Activated B cell treated with CpG ODN at 0.5 μM for 24 hours (primary cell): ENCODE measurements around the gene ADAM19. TPM values are rescaled to one million over a fixed set of nuclear protein-coding genes. Genes with fewer than 3 reads are reported as not detected.
A peak's percentile ranks its signal among the peaks of the same experiment; 100 is the strongest.

Experiments used
- ATAC-seq: fragments of 200-7000 bp; cut with Tn5 transposase; one replicate; pipeline ENCODE4 v1.10.0; 2021; ENCODE audit warnings: low read depth, mild to moderate bottlenecking, moderate library complexity
- CTCF ChIA-PET: fragments of 350-600 bp; sonication (Branson Sonifier 250); formaldehyde crosslinking; loops from one replicate; lab custom pipeline; 2021; ENCODE audit warnings: antibody characterized with exemption; lab: Charles Lee
- POLR2A ChIA-PET: fragments of 350-600 bp; sonication (Branson Sonifier 250); formaldehyde crosslinking; loops from one replicate; lab custom pipeline; 2021; ENCODE audit warnings: antibody characterized with exemption; lab: Charles Lee
- DNase-seq: peaks from one replicate; pipeline ENCODE4 v3.0.0; 2022
- H3K27ac Mint-ChIP-seq: one replicate; pipeline ENCODE4 v1.8.0; 2020; ENCODE audit warnings: mixed read lengths
- H3K27me3 Mint-ChIP-seq: one replicate; pipeline ENCODE4 v1.8.0; 2021; ENCODE audit warnings: mixed read lengths
- H3K36me3 Mint-ChIP-seq: one replicate; pipeline ENCODE4 v1.8.0; 2021; ENCODE audit warnings: low read depth, mixed read lengths
- H3K4me1 Mint-ChIP-seq: one replicate; pipeline ENCODE4 v1.8.0; 2021; ENCODE audit warnings: mixed read lengths
- H3K4me3 Mint-ChIP-seq: one replicate; pipeline ENCODE4 v1.8.0; 2020; ENCODE audit warnings: mild to moderate bottlenecking, mixed read lengths
- H3K9me3 Mint-ChIP-seq: one replicate; pipeline ENCODE4 v1.8.0; 2020; ENCODE audit warnings: mixed read lengths
- CTCF ChIP-seq: fragments of 200-600 bp; IDR thresholded peaks from one replicate; pipeline ENCODE4 v1.8.0; 2022; ENCODE audit warnings: antibody characterized with exemption, mild to moderate bottlenecking
- intact Hi-C: fragments of 100-400 bp; cut with micrococcal nuclease; formaldehyde crosslinking; loops from one replicate; pipeline ENCODE4 v1.15.1; 2024
- total RNA-seq: library from RNA; stranded (reverse); gene quantifications from 2 replicates; pipeline ENCODE4 v1.2.3, GENCODE V29; 2022

The ADAM19 gene
- total RNA-seq, 1 donor from 2014 or later = 136 TPM

DNA sequence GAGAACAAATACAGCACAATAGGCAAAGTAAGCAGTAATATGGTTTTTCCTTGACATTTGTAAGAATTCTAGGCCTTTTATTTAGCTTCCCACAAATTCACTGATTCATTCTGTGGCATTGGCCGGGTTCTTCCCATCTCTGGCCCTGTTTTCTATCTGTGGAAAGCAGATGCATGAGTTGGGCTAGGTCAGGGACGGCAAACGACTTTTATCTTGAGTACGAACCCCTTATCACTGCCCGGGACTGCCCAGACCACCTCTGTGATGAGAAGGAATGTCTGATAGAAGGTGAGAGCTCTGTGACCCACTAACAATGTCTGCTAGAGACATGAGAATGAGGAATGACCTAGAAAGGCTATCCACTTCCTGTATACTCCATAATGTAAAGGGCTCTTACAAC, 35.4 kb upstream of the ADAM19 start:
- intact Hi-C loops = no loop called here
- no peaks in the 10 kb centered on the region for H3K36me3 Mint-ChIP-seq
- H3K27ac Mint-ChIP-seq = no peak overlapping the region
- no peak for TF ChIP-seq CTCF
- no peaks in the 10 kb centered on the region for H3K27me3 Mint-ChIP-seq
- H3K4me1 Mint-ChIP-seq = peaks cover 64% of the 10 kb centered on the region
- no peak for DNase-seq
- ATAC-seq = no peak
- H3K9me3 Mint-ChIP-seq = no peaks in the 10 kb centered on the region
- POLR2A ChIA-PET = interaction anchor here (1.3 to 1.5 kb wide), 2 partner anchors 15 to 40 kb away, joined by 3 read pairs; no protein-coding TSS in a partner anchor
- H3K4me3 Mint-ChIP-seq = no peak overlapping the region
- CTCF ChIA-PET = no interaction called here

DNA sequence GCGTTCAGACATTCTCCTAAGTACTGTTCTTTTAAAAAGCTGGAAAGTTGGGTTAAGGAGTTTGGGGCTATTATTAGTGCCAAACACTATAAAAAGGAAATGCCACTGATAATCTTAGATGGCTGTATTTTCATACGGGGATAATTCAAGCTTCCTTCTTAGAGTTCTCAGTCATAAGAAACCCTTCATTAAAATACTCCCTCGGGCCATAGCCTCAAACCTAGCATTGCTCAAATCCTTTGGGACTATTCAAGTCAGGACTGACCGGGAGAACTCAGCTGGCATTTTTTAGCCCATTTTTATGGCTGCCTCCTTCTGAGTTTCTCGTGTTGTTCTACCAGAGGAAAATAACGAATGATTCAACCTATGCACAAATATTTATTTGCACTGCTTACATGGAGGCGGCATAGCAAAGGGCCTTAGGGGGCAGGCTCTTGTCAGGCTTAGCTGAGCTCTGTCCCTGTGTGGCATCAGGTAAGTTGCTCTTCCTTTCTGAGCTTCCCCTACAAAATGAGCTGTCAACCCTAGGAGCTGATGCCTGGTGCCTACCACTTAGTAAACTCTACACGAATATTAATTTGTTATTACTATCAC, 33.5 kb upstream of the ADAM19 start:
- intact Hi-C loops = no loop called here
- Mint-ChIP-seq H3K4me3 (no peak overlapping the region), H3K27me3 (no peaks in the 10 kb centered on the region), H3K27ac (no peak overlapping the region), H3K9me3 (no peaks in the 10 kb centered on the region), H3K36me3 (no peaks in the 10 kb centered on the region), H3K4me1 (peaks cover 72% of the 10 kb centered on the region)
- no peak for TF ChIP-seq CTCF
- DNase-seq (no peak), ATAC-seq (no peak)
- ChIA-PET POLR2A (interaction anchor here (3.5 kb wide), 1 partner anchor 15 kb away, joined by 30 read pairs; no protein-coding TSS in a partner anchor), CTCF (interaction anchor here (0.6 to 1.1 kb wide), 3 partner anchors 18 to 244 kb away, joined by 3 read pairs; no protein-coding TSS in a partner anchor)

GRCh38 chr5:157607371-157608161, 32.0 kb upstream of the ADAM19 start:
- no peaks in the 10 kb centered on the region for H3K27me3 Mint-ChIP-seq
- DNase-seq = no peak
- POLR2A ChIA-PET = interaction anchor here (0.7 to 3.5 kb wide), 4 partner anchors 13 to 40 kb away, joined by 3 to 30 read pairs (median 6); partner anchors contain the start of gene ADAM19

GRCh38 chr5:157606046-157606445, 30.5 kb upstream of the ADAM19 start:
- ChIA-PET POLR2A (no interaction called here), CTCF (no interaction called here)
- H3K27me3 Mint-ChIP-seq = no peaks in the 10 kb centered on the region
- no peak overlapping the region for H3K4me3 Mint-ChIP-seq
- no peaks in the 10 kb centered on the region for H3K36me3 Mint-ChIP-seq
- no peak overlapping the region for H3K27ac Mint-ChIP-seq
- intact Hi-C loops = no loop called here
- H3K9me3 Mint-ChIP-seq = no peaks in the 10 kb centered on the region
- ATAC-seq (no peak), DNase-seq (no peak)
- peaks cover 75% of the 10 kb centered on the region for H3K4me1 Mint-ChIP-seq
- TF ChIP-seq CTCF = no peak

More at GRCh38 chr5:157607371-157608161, 32.0 kb upstream of the ADAM19 start:
- Mint-ChIP-seq H3K9me3 (no peaks in the 10 kb centered on the region), H3K36me3 (no peaks in the 10 kb centered on the region), H3K27ac (peak overlapping the region; percentile 67), H3K4me1 (peaks cover 73% of the 10 kb centered on the region), H3K4me3 (peak overlapping the region; percentile 64)
- CTCF ChIA-PET = no interaction called here
- ATAC-seq = peak; percentile 51
- TF ChIP-seq CTCF = no peak
- intact Hi-C loops = no loop called here
